HepG2 (cell line): ENCODE data around the gene NFIL3. TPM values are rescaled to one million over a fixed set of nuclear protein-coding genes. Genes with fewer than 3 reads are reported as not detected.

Experiments
- ATAC-seq: fragments of 200-7000 bp; cut with Tn5 transposase; 3 replicates; pipeline ENCODE4 v1.9.1; 2020; ENCODE audit warnings: mild to moderate bottlenecking, moderate library complexity
- BruUV-seq: library from RNA; stranded (reverse); fragments of 400-500 nt; replicated peaks from 2 replicates; lab custom pipeline; 2021; lab: Mats Ljungman, UMichigan
- CTCF ChIA-PET: fragments of 300-600 bp; formaldehyde crosslinking; extraction: SDS; loops from one replicate; lab custom pipeline; 2021; ENCODE audit warnings: low total read pairs, inconsistent platforms, low intra/inter-chr PET ratio; lab: Yijun Ruan, JAX
- POLR2A ChIA-PET: fragments of 350-600 bp; sonication (Branson Sonifier 250); formaldehyde crosslinking; loops from one replicate; lab custom pipeline; 2020; ENCODE audit warnings: antibody characterized with exemption, inconsistent platforms; lab: Yijun Ruan, JAX
- DNase-seq: peaks from one replicate; pipeline ENCODE4 v3.0.0-alpha.2; 2015; ENCODE audit warnings: low spot score
- FAIRE-seq: peaks from 3 replicates; lab custom pipeline; 2011; peaks lifted over from hg19 to GRCh38; lab: Jason Lieb, UNC
- H2AFZ ChIP-seq: one replicate; pipeline ENCODE4 v1.6.1; 2011; ENCODE audit warnings: low read length, inconsistent platforms
- H3K27ac ChIP-seq: fragments of 300-600 bp; 3 replicates; pipeline ENCODE4 v1.8.0; 2011; ENCODE audit warnings: mixed run types, mild to moderate bottlenecking, mixed read lengths, low read length, inconsistent platforms; ENCODE audit not compliant: insufficient read depth; ENCODE audit errors: extremely low read length
- H3K27me3 ChIP-seq, 2 experiments: fragments of 200-600 bp in 1 of 2; 2 replicates in 1 of 2; 3 replicates in 1 of 2; pipeline versions ENCODE4 v1.6.0 to v1.8.0; 2011; ENCODE audit warnings: low read length in 2 of 2, mild to moderate bottlenecking in 2 of 2, moderate library complexity in 2 of 2, inconsistent platforms in 1 of 2; ENCODE audit not compliant: insufficient read depth in 2 of 2, control insufficient read depth in 1 of 2
- H3K36me3 ChIP-seq, 2 experiments: fragments of 200-600 bp in 1 of 2; replicated peaks in 1 of 2; 2 replicates in 1 of 2; 3 replicates in 1 of 2; pipeline versions ENCODE4 v1.5.1 to v1.8.0; 2011; ENCODE audit warnings: low read length in 2 of 2, inconsistent platforms in 1 of 2; ENCODE audit not compliant: insufficient read depth in 2 of 2, control insufficient read depth in 1 of 2
- H3K4me1 ChIP-seq: 2 replicates; pipeline ENCODE4 v1.5.1; 2012; ENCODE audit warnings: low read length, inconsistent platforms; ENCODE audit not compliant: insufficient read depth
- H3K4me2 ChIP-seq: 2 replicates; pipeline ENCODE4 v1.6.0; 2011; ENCODE audit warnings: low read depth, low read length, inconsistent platforms
- H3K4me3 ChIP-seq, 3 experiments: fragments of 200-600 bp in 1 of 3; sonication (generic), shearing (Covaris generic) in 1 of 3; replicated peaks in 1 of 3; 2 replicates each; pipeline ENCODE4 v1.5.1; 2011 to 2016; ENCODE audit warnings: low read length in 3 of 3, inconsistent platforms in 2 of 3, low read depth in 2 of 3, mild to moderate bottlenecking in 2 of 3, control low read depth in 1 of 3, mixed read lengths in 1 of 3; ENCODE audit not compliant: insufficient read depth in 1 of 3
- H3K79me2 ChIP-seq: one replicate; pipeline ENCODE4 v1.6.1; 2011; ENCODE audit warnings: low read length, inconsistent platforms; ENCODE audit not compliant: insufficient read depth
- H3K9ac ChIP-seq: 2 replicates; pipeline ENCODE4 v1.6.0; 2011; ENCODE audit warnings: mild to moderate bottlenecking, low read depth, low read length, inconsistent platforms; ENCODE audit not compliant: insufficient read depth
- H3K9me3 ChIP-seq: 2 replicates; pipeline ENCODE4 v1.5.1; 2012; ENCODE audit warnings: mild to moderate bottlenecking, low read length
- H4K20me1 ChIP-seq: 2 replicates; pipeline ENCODE4 v1.6.0; 2011; ENCODE audit warnings: inconsistent platforms, mild to moderate bottlenecking, low read length, moderate library complexity; ENCODE audit not compliant: insufficient read depth
- CREM ChIP-seq, 2 experiments: sonication (generic) in 1 of 2; formaldehyde crosslinking in 1 of 2; IDR thresholded peaks; 2 replicates each; pipeline versions ENCODE4 v1.4.0 to v1.6.1; 2016 to 2020; ENCODE audit warnings: antibody characterized with exemption in 1 of 2, mild to moderate bottlenecking in 1 of 2, missing genetic modification reagents in 1 of 2
- ETV6 ChIP-seq: sonication (generic); formaldehyde crosslinking; conservative IDR thresholded peaks from 2 replicates; pipeline ENCODE4 v1.4.0; 2020; ENCODE audit warnings: missing genetic modification reagents
- GABPA ChIP-seq, 2 experiments: IDR thresholded peaks; 2 replicates each; pipeline ENCODE4 v1.6.1; 2011 to 2016; ENCODE audit warnings: low read depth in 2 of 2, low read length in 1 of 2, missing biosample characterization in 1 of 2, missing genetic modification characterization in 1 of 2
- HINFP ChIP-seq: sonication (generic); formaldehyde crosslinking; IDR thresholded peaks from 2 replicates; pipeline ENCODE4 v1.4.0; 2020; ENCODE audit warnings: low read depth, mild to moderate bottlenecking, missing genetic modification reagents
- HNRNPK ChIP-seq: fragments of 200-400 bp; formaldehyde crosslinking; IDR thresholded peaks from 2 replicates; pipeline ENCODE4 v1.6.1; 2018; ENCODE audit warnings: low read length, low read depth, moderate library complexity, mild to moderate bottlenecking; ENCODE audit not compliant: poor library complexity, severe bottlenecking
- HOXA9 ChIP-seq: sonication (generic); formaldehyde crosslinking; IDR thresholded peaks from 2 replicates; pipeline ENCODE4 v1.8.1; 2022; ENCODE audit warnings: missing genetic modification reagents, mild to moderate bottlenecking, moderate library complexity, borderline replicate concordance
- IRF9 ChIP-seq: sonication (generic); formaldehyde crosslinking; IDR thresholded peaks from 2 replicates; pipeline ENCODE4 v1.8.0; 2022; ENCODE audit warnings: missing genetic modification reagents, mild to moderate bottlenecking, borderline replicate concordance
- NFE2 ChIP-seq: sonication (generic); formaldehyde crosslinking; IDR thresholded peaks from 2 replicates; pipeline ENCODE4 v1.4.0; 2020; ENCODE audit warnings: missing genetic modification reagents
- REPIN1 ChIP-seq: sonication (generic); formaldehyde crosslinking; IDR thresholded peaks from 2 replicates; pipeline ENCODE4 v1.8.0; 2022; ENCODE audit warnings: missing genetic modification reagents, low read depth, mild to moderate bottlenecking, borderline replicate concordance
- RFXANK ChIP-seq: IDR thresholded peaks from 2 replicates; pipeline ENCODE4 v1.6.1; 2016
- SNAPC5 ChIP-seq: sonication (generic); formaldehyde crosslinking; IDR thresholded peaks from 2 replicates; pipeline ENCODE4 v1.8.1; 2023; ENCODE audit warnings: mild to moderate bottlenecking, missing genetic modification reagents, borderline replicate concordance
- ZNF101 ChIP-seq: sonication (generic); formaldehyde crosslinking; IDR thresholded peaks from 2 replicates; pipeline ENCODE4 v1.4.0; 2020; ENCODE audit warnings: mild to moderate bottlenecking, low read depth, missing genetic modification reagents, borderline replicate concordance
- ZNF136 ChIP-seq: sonication (generic); formaldehyde crosslinking; IDR thresholded peaks from 2 replicates; pipeline ENCODE4 v1.8.1; 2022; ENCODE audit warnings: low read depth, mild to moderate bottlenecking, moderate library complexity, missing genetic modification reagents
- ZNF234 ChIP-seq: sonication (generic); formaldehyde crosslinking; conservative IDR thresholded peaks from 2 replicates; pipeline ENCODE4 v1.5.1; 2020; ENCODE audit warnings: mild to moderate bottlenecking, missing genetic modification reagents
- ZNF335 ChIP-seq: sonication (generic); formaldehyde crosslinking; IDR thresholded peaks from 2 replicates; pipeline ENCODE4 v1.4.0; 2020; ENCODE audit warnings: missing genetic modification reagents
- ZNF609 ChIP-seq: sonication (generic); formaldehyde crosslinking; IDR thresholded peaks from 2 replicates; pipeline ENCODE4 v1.4.0; 2020; ENCODE audit warnings: mild to moderate bottlenecking, missing genetic modification reagents, borderline replicate concordance
- ZNF720 ChIP-seq: sonication (generic); formaldehyde crosslinking; IDR thresholded peaks from 2 replicates; pipeline ENCODE4 v1.4.0; 2020; ENCODE audit warnings: missing genetic modification reagents
- WGBS: methylation state at CpG from one replicate; pipeline ENCODE4 v1.1.6; 2017; ENCODE audit warnings: low lambda C conversion rate; 5-methylcytosine and 5-hydroxymethylcytosine counted together
- in situ Hi-C: cut with HindIII; loops from 2 replicates; pipeline ENCODE4 v1.10.0; 2017; ENCODE audit warnings: low pct_unique_long_range_greater_than_20kb; ENCODE audit not compliant: extremely low pct_ligation_motif_present
- intact Hi-C: fragments of 100-400 bp; cut with micrococcal nuclease; formaldehyde crosslinking; loops from one replicate; pipeline ENCODE4 v1.10.0; 2022; ENCODE audit not compliant: unreplicated experiment
- polyA plus RNA-seq, 8 experiments: library from polyadenylated mRNA; depleted of rRNA in 3 of 8; stranded (reverse) in 7 of 8; unstranded in 1 of 8; fragments of >200 nt; fragmentation: Illumina TruSeq in 4 of 8; extraction: Trizol in 4 of 8; gene quantifications; 2 replicates each; pipeline versions ENCODE4 v1.2.1 to v1.2.3, GENCODE V29; 2011 to 2016; ENCODE audit warnings: low read depth in 4 of 8, missing spikeins in 1 of 8, mixed read lengths in 1 of 8; ENCODE audit not compliant: insufficient read depth in 1 of 8
- total RNA-seq, 5 experiments: library from RNA; depleted of rRNA; stranded (reverse); fragments of >200 nt; fragmentation: Illumina TruSeq; extraction: Trizol; gene quantifications; 2 replicates each; pipeline ENCODE4 v1.2.3, GENCODE V29; 2016; ENCODE audit warnings: low read depth in 1 of 5

Gene NFIL3
- total and polyA plus RNA-seq, 2 of the 13 experiments (the other 11 are each of a cell fraction or from before 2014, with no cell fraction given), result 46.6 to 54.2 TPM

DNA sequence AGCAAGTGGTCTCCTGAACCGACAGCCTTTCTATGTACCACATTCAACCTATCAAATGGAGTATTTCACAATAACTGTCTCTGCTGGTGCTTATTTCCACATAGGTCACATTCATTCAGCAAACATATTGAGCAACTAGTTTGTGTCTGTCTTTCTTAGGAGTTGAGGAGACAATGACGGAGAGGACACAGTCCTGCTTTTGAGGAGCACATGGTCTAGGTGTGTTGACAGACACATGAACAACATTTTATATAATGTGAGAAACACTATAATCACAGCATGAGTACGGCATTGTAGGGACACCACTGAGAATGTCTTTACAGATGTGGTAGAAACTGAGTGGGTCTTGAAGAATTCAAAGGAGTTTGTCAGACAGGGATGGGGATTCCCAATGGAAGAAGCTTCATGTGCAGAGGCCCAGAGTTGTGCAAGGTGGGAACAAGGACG, 28.5 kb downstream of the NFIL3 start:
- H3K9ac ChIP-seq, result no peak overlapping the region
- in situ Hi-C loops, result no loop called here
- H3K79me2 ChIP-seq, result no peaks in the 10 kb centered on the region
- ChIA-PET CTCF (no interaction called here), POLR2A (no interaction called here)
- no peaks in the 10 kb centered on the region for H3K9me3 ChIP-seq
- H2AFZ ChIP-seq, result no peak overlapping the region
- no peaks in the 10 kb centered on the region for H4K20me1 ChIP-seq
- WGBS, result 7% methylated on average over 4 of the region's 4 CpGs
- H3K4me2 ChIP-seq, result peak overlapping the region; percentile 3; the same call in 1 of the 2 replicates
- peaks cover 19% of the 10 kb centered on the region for H3K4me1 ChIP-seq
- H3K36me3 ChIP-seq, result no peaks in the 10 kb centered on the region
- FAIRE-seq (peak; percentile 87), ATAC-seq (peak; percentile 79), DNase-seq (peak; percentile 88)
- H3K27ac ChIP-seq, result peak overlapping the region; percentile 28
- H3K27me3 ChIP-seq, result no peaks in the 10 kb centered on the region
- no TSS peak for BruUV-seq
- H3K4me3 ChIP-seq, result no peak overlapping the region
- intact Hi-C loops, result no loop called here
- peak; percentile 70; the same call in 1 of the 2 replicates for TF ChIP-seq ZNF335
- TF ChIP-seq CREM (IDR thresholded peaks at IDR 0.05), result peak; percentile 66
- TF ChIP-seq CREM (CRISPR knock-in tag; IDR thresholded peaks at IDR 0.05), result no peak
- TF ChIP-seq GABPA (IDR thresholded peaks at IDR 0.05; ENCODE audit: low read depth, low read length), result no peak
- TF ChIP-seq GABPA (CRISPR knock-in tag; IDR thresholded peaks at IDR 0.05; ENCODE audit: low read depth), result no peak
- TF ChIP-seq HINFP, result no peak
- TF ChIP-seq NFE2 (CRISPR knock-in tag), result no peak
- no peak for TF ChIP-seq HNRNPK
- TF ChIP-seq ZNF720 (CRISPR knock-in tag), result no peak
- 0 out of 2 replicates have a peak, but pooled peaks have one; percentile 58 for TF ChIP-seq RFXANK (CRISPR knock-in tag)
- no peak for TF ChIP-seq IRF9 (CRISPR knock-in tag)
- peak; percentile 69; the same call in 1 of the 2 replicates for TF ChIP-seq ZNF609
- no peak for TF ChIP-seq ZNF101 (CRISPR knock-in tag)
- TF ChIP-seq ZNF234 (CRISPR knock-in tag), result no peak
- no peak for TF ChIP-seq ZNF136 (CRISPR knock-in tag)
- no peak for TF ChIP-seq ETV6 (CRISPR knock-in tag)
- no peak; the same call in 1 of the 2 replicates for TF ChIP-seq SNAPC5 (CRISPR knock-in tag)
- TF ChIP-seq HOXA9 (CRISPR knock-in tag), result no peak
- TF ChIP-seq REPIN1 (CRISPR knock-in tag), result peak; percentile 44; the same call in 1 of the 2 replicates
